Fibroblast of lung (primary cell): ENCODE measurements around the gene ECHS1. TPM values are rescaled to one million over a fixed set of nuclear protein-coding genes. Genes with fewer than 3 reads are reported as not detected.

Experiments used
- DNase-seq, 2 donors: peaks; one replicate each; pipeline versions ENCODE4 v3.0.0 to v3.0.0-alpha.2; 2010; ENCODE audit warnings: low read depth in 2 of 2
- H2AFZ ChIP-seq: 2 replicates; pipeline ENCODE4 v1.5.1; 2012; ENCODE audit warnings: low read length, control low read depth, inconsistent platforms
- H3K27ac ChIP-seq: 2 replicates; pipeline ENCODE4 v1.5.1; 2011; ENCODE audit warnings: low read length, control low read depth; ENCODE audit not compliant: insufficient read depth
- H3K27me3 ChIP-seq: 2 replicates; pipeline ENCODE4 v1.5.1; 2011; ENCODE audit warnings: mild to moderate bottlenecking, low read length; ENCODE audit not compliant: control insufficient read depth, insufficient read depth
- H3K36me3 ChIP-seq: 2 replicates; pipeline ENCODE4 v1.5.1; 2011; ENCODE audit warnings: low read length; ENCODE audit not compliant: control insufficient read depth, insufficient read depth
- H3K4me1 ChIP-seq: 2 replicates; pipeline ENCODE4 v1.5.1; 2011; ENCODE audit warnings: low read length; ENCODE audit not compliant: control insufficient read depth, insufficient read depth; ENCODE audit errors: extremely low read depth
- H3K4me2 ChIP-seq: 2 replicates; pipeline ENCODE4 v1.5.1; 2011; ENCODE audit warnings: low read length, control low read depth; ENCODE audit not compliant: insufficient read depth; ENCODE audit errors: extremely low read depth
- H3K4me3 ChIP-seq, 4 experiments: fragments of 200-600 bp in 1 of 4; sonication (generic) in 1 of 4; replicated peaks in 1 of 4; 2 replicates each; pipeline ENCODE4 v1.5.1; 2011 to 2016; ENCODE audit warnings: low read length in 4 of 4, low read depth in 3 of 4, mild to moderate bottlenecking in 3 of 4, control low read depth in 2 of 4, inconsistent platforms in 1 of 4, mixed read lengths in 1 of 4; ENCODE audit not compliant: insufficient read depth in 1 of 4; ENCODE audit errors: control extremely low read depth in 1 of 4
- H3K79me2 ChIP-seq: 2 replicates; pipeline ENCODE4 v1.5.1; 2012; ENCODE audit warnings: mild to moderate bottlenecking, low read length, inconsistent platforms; ENCODE audit not compliant: control insufficient read depth, insufficient read depth
- H3K9ac ChIP-seq: 2 replicates; pipeline ENCODE4 v1.5.1; 2011; ENCODE audit warnings: mild to moderate bottlenecking, low read length, control low read depth; ENCODE audit not compliant: insufficient read depth
- H3K9me3 ChIP-seq: 2 replicates; pipeline ENCODE4 v1.5.1; 2012; ENCODE audit warnings: low read depth, low read length; ENCODE audit not compliant: control insufficient read depth, insufficient read depth
- H4K20me1 ChIP-seq: 2 replicates; pipeline ENCODE4 v1.5.1; 2011; ENCODE audit warnings: low read length; ENCODE audit not compliant: control insufficient read depth, insufficient read depth; ENCODE audit errors: extremely low read depth
- CTCF ChIP-seq, 2 donors: IDR thresholded peaks in 1 of 2; conservative IDR thresholded peaks in 1 of 2; 1 replicate in 1 of 2; 2 replicates in 1 of 2; pipeline ENCODE4 v1.5.1; 2011 to 2012; ENCODE audit warnings: low read length in 2 of 2, control low read depth in 1 of 2, inconsistent platforms in 1 of 2, low read depth in 1 of 2, mild to moderate bottlenecking in 1 of 2
- EZH2 ChIP-seq: IDR thresholded peaks from 2 replicates; pipeline ENCODE4 v1.5.1; 2012; ENCODE audit warnings: low read length, control low read depth, mild to moderate bottlenecking; ENCODE audit errors: missing control alignments
- polyA plus RNA-seq, 2 donors: library from polyadenylated mRNA; depleted of rRNA in 1 of 2; stranded (reverse) in 1 of 2; unstranded in 1 of 2; fragments of >200 nt; gene quantifications; 2 replicates each; pipeline ENCODE4 v1.2.1, GENCODE V29; 2011 to 2012; ENCODE audit warnings: missing spikeins in 1 of 2
- total RNA-seq: library from RNA; depleted of rRNA; stranded (reverse); fragments of >200 nt; gene quantifications from 2 replicates; pipeline ENCODE4 v1.2.1, GENCODE V29; 2014

Gene ECHS1
- total and polyA plus RNA-seq, 2 donors (not counting 1 experiment from before 2014, with no cell fraction given), result 63.9 to 71.9 TPM

- H3K9me3 ChIP-seq, result no peaks in the 10 kb centered on the region
- no peaks in the 10 kb centered on the region for H3K79me2 ChIP-seq
- no peaks in the 10 kb centered on the region for H3K4me1 ChIP-seq
- no peak for DNase-seq
- no peak within 1 kb of the TSS for H3K27ac ChIP-seq
- H3K36me3 ChIP-seq, result no peaks in the 10 kb centered on the region
- H2AFZ ChIP-seq, result no peak within 1 kb of the TSS
- H3K4me3 ChIP-seq, result peak within 1 kb of the TSS in 1 of 4 experiments; percentile 49
- no peak within 1 kb of the TSS for H3K4me2 ChIP-seq
- peaks cover 32% of the 10 kb centered on the region for H3K27me3 ChIP-seq
- no peak within 1 kb of the TSS for H3K9ac ChIP-seq
- H4K20me1 ChIP-seq, result no peaks in the 10 kb centered on the region
- TF ChIP-seq EZH2, result peak; percentile 88
- TF ChIP-seq CTCF (conservative IDR thresholded peaks at IDR 0.05 in 1 of 2, IDR thresholded peaks at IDR 0.05 in 1 of 2; ENCODE audit: low read depth in 1 of 2, low read length in 2 of 2), result no peak
Observed at GRCh38 chr10:133336577-133337369, 36.4 kb downstream of the ECHS1 start, which contains the start of gene CALY. CALY (minus strand) TSS chr10:133336896; CDS start chr10:133328989, 7,907 bp downstream.

GRCh38 chr10:133336118-133336576, 37.0 kb downstream of the ECHS1 start:
- Histone ChIP-seq H3K9me3 (no peaks in the 10 kb centered on the region), H3K4me3 (no peak overlapping the region), H3K27ac (no peak overlapping the region), H3K9ac (no peak overlapping the region), H3K79me2 (no peaks in the 10 kb centered on the region), H3K27me3 (peaks cover 32% of the 10 kb centered on the region), H4K20me1 (no peaks in the 10 kb centered on the region), H3K4me1 (no peaks in the 10 kb centered on the region), H3K36me3 (no peaks in the 10 kb centered on the region), H3K4me2 (no peak overlapping the region), H2AFZ (no peak overlapping the region)
- TF ChIP-seq EZH2 (no peak), CTCF (conservative IDR thresholded peaks at IDR 0.05 in 1 of 2, IDR thresholded peaks at IDR 0.05 in 1 of 2; ENCODE audit: low read depth in 1 of 2, low read length in 2 of 2) (no peak)
- no peak for DNase-seq

GRCh38 chr10:133335246-133336117, 37.7 kb downstream of the ECHS1 start:
- Histone ChIP-seq H4K20me1 (no peaks in the 10 kb centered on the region), H3K79me2 (no peaks in the 10 kb centered on the region), H2AFZ (no peak overlapping the region), H3K4me2 (peak overlapping the region; percentile 64), H3K36me3 (no peaks in the 10 kb centered on the region), H3K4me1 (no peaks in the 10 kb centered on the region), H3K27ac (no peak overlapping the region), H3K4me3 (peak overlapping the region; percentile 26 to 49 (median 37)), H3K9me3 (no peaks in the 10 kb centered on the region), H3K27me3 (peaks cover 37% of the 10 kb centered on the region), H3K9ac (peak overlapping the region; percentile 37)
- DNase-seq, result peak; percentile 47 to 69
- TF ChIP-seq EZH2 (no peak), CTCF (conservative IDR thresholded peaks at IDR 0.05 in 1 of 2, IDR thresholded peaks at IDR 0.05 in 1 of 2; ENCODE audit: low read depth in 1 of 2, low read length in 2 of 2) (no peak)
